Stimulated activated naive CD8-positive, alpha-beta T cell treated with anti-CD3 and anti-CD28 coated beads, Interleukin-15, Interleukin-2, amounts not matched to agents 100 ng/mL and 50 ng/mL, for 24 hours (primary cell): ENCODE data around the gene MTCL1.

Experiments
- H3K27ac Mint-ChIP-seq: one replicate; pipeline ENCODE4 v1.8.0; 2021; ENCODE audit warnings: mild to moderate bottlenecking, mixed read lengths
- H3K27me3 Mint-ChIP-seq: one replicate; pipeline ENCODE4 v1.8.0; 2021; ENCODE audit warnings: mixed read lengths
- H3K36me3 Mint-ChIP-seq: one replicate; pipeline ENCODE4 v1.8.0; 2021; ENCODE audit warnings: low read depth, mixed read lengths
- H3K4me1 Mint-ChIP-seq: one replicate; pipeline ENCODE4 v1.8.0; 2021; ENCODE audit warnings: low read depth, mixed read lengths
- H3K4me3 Mint-ChIP-seq: one replicate; pipeline ENCODE4 v1.8.0; 2021; ENCODE audit warnings: mild to moderate bottlenecking, mixed read lengths
- H3K9me3 Mint-ChIP-seq: one replicate; pipeline ENCODE4 v1.8.0; 2021; ENCODE audit warnings: mixed read lengths

Gene MTCL1

GRCh38 chr18:8735274-8735673, 29.9 kb downstream of the MTCL1 start:
- H3K4me1 Mint-ChIP-seq: no peaks in the 10 kb centered on the region
- no peak overlapping the region for H3K27ac Mint-ChIP-seq
- H3K4me3 Mint-ChIP-seq: no peak overlapping the region
- peaks cover 4% of the 10 kb centered on the region for H3K9me3 Mint-ChIP-seq
- H3K27me3 Mint-ChIP-seq: no peaks in the 10 kb centered on the region
- no peaks in the 10 kb centered on the region for H3K36me3 Mint-ChIP-seq

- H3K36me3 Mint-ChIP-seq: peaks cover 8% of the 10 kb centered on the region
- H3K27me3 Mint-ChIP-seq: no peaks in the 10 kb centered on the region
- peaks cover 28% of the 10 kb centered on the region for H3K9me3 Mint-ChIP-seq
- no peak overlapping the region for H3K4me3 Mint-ChIP-seq
- peaks cover 38% of the 10 kb centered on the region for H3K4me1 Mint-ChIP-seq
- H3K27ac Mint-ChIP-seq: no peak overlapping the region
Observed at GRCh38 chr18:8741117-8741516, 35.8 kb downstream of the MTCL1 start.

- H3K36me3 Mint-ChIP-seq: peaks cover 8% of the 10 kb centered on the region
- peaks cover 38% of the 10 kb centered on the region for H3K4me1 Mint-ChIP-seq
- peaks cover 28% of the 10 kb centered on the region for H3K9me3 Mint-ChIP-seq
- no peak overlapping the region for H3K4me3 Mint-ChIP-seq
- no peak overlapping the region for H3K27ac Mint-ChIP-seq
- no peaks in the 10 kb centered on the region for H3K27me3 Mint-ChIP-seq
Observed at GRCh38 chr18:8741532-8741931, 36.2 kb downstream of the MTCL1 start.

GRCh38 chr18:8742387-8743361, 37.3 kb downstream of the MTCL1 start:
- Mint-ChIP-seq H3K36me3 (peaks cover 8% of the 10 kb centered on the region), H3K4me3 (no peak overlapping the region), H3K27ac (no peak overlapping the region), H3K27me3 (no peaks in the 10 kb centered on the region), H3K4me1 (peaks cover 38% of the 10 kb centered on the region), H3K9me3 (peaks cover 28% of the 10 kb centered on the region)

GRCh38 chr18:8744038-8744437, 38.7 kb downstream of the MTCL1 start:
- Mint-ChIP-seq H3K27me3 (no peaks in the 10 kb centered on the region), H3K36me3 (peaks cover 8% of the 10 kb centered on the region), H3K4me1 (peaks cover 38% of the 10 kb centered on the region), H3K9me3 (peaks cover 28% of the 10 kb centered on the region), H3K4me3 (no peak overlapping the region), H3K27ac (no peak overlapping the region)

- peaks cover 25% of the 10 kb centered on the region for H3K9me3 Mint-ChIP-seq
- H3K36me3 Mint-ChIP-seq: peaks cover 8% of the 10 kb centered on the region
- no peak overlapping the region for H3K27ac Mint-ChIP-seq
- H3K4me3 Mint-ChIP-seq: no peak overlapping the region
- H3K27me3 Mint-ChIP-seq: no peaks in the 10 kb centered on the region
- H3K4me1 Mint-ChIP-seq: peaks cover 38% of the 10 kb centered on the region
Observed at GRCh38 chr18:8744656-8745055, 39.3 kb downstream of the MTCL1 start.

- Mint-ChIP-seq H3K4me3 (peak overlapping the region; percentile 12), H3K9me3 (peaks cover 25% of the 10 kb centered on the region), H3K27me3 (no peaks in the 10 kb centered on the region), H3K36me3 (peaks cover 8% of the 10 kb centered on the region), H3K27ac (peak overlapping the region; percentile 2), H3K4me1 (peaks cover 38% of the 10 kb centered on the region)
Observed at GRCh38 chr18:8745355-8746014, 40.1 kb downstream of the MTCL1 start.

GRCh38 chr18:8747440-8747937, 42.1 kb downstream of the MTCL1 start:
- Mint-ChIP-seq H3K4me1 (peaks cover 37% of the 10 kb centered on the region), H3K27me3 (no peaks in the 10 kb centered on the region), H3K36me3 (no peaks in the 10 kb centered on the region), H3K27ac (no peak overlapping the region), H3K4me3 (no peak overlapping the region), H3K9me3 (peaks cover 11% of the 10 kb centered on the region)

GRCh38 chr18:8749492-8749891, 44.1 kb downstream of the MTCL1 start:
- no peaks in the 10 kb centered on the region for H3K36me3 Mint-ChIP-seq
- H3K4me3 Mint-ChIP-seq: no peak overlapping the region
- H3K9me3 Mint-ChIP-seq: no peaks in the 10 kb centered on the region
- peaks cover 22% of the 10 kb centered on the region for H3K4me1 Mint-ChIP-seq
- H3K27ac Mint-ChIP-seq: no peak overlapping the region
- no peaks in the 10 kb centered on the region for H3K27me3 Mint-ChIP-seq

- Mint-ChIP-seq H3K4me3 (no peak overlapping the region), H3K27ac (no peak overlapping the region), H3K4me1 (peaks cover 22% of the 10 kb centered on the region), H3K27me3 (no peaks in the 10 kb centered on the region), H3K36me3 (no peaks in the 10 kb centered on the region), H3K9me3 (no peaks in the 10 kb centered on the region)
Observed at GRCh38 chr18:8750954-8751415, 45.6 kb downstream of the MTCL1 start.

- Mint-ChIP-seq H3K9me3 (no peaks in the 10 kb centered on the region), H3K4me3 (no peak overlapping the region), H3K36me3 (no peaks in the 10 kb centered on the region), H3K27ac (no peak overlapping the region), H3K4me1 (peaks cover 27% of the 10 kb centered on the region), H3K27me3 (no peaks in the 10 kb centered on the region)
Observed at GRCh38 chr18:8751692-8752091, 46.3 kb downstream of the MTCL1 start.

- H3K27me3 Mint-ChIP-seq: no peaks in the 10 kb centered on the region
- no peak overlapping the region for H3K4me3 Mint-ChIP-seq
- peaks cover 33% of the 10 kb centered on the region for H3K4me1 Mint-ChIP-seq
- no peak overlapping the region for H3K27ac Mint-ChIP-seq
- no peaks in the 10 kb centered on the region for H3K36me3 Mint-ChIP-seq
- H3K9me3 Mint-ChIP-seq: no peaks in the 10 kb centered on the region
Observed at GRCh38 chr18:8752329-8752728, 47.0 kb downstream of the MTCL1 start.

GRCh38 chr18:8754995-8755960, 49.9 kb downstream of the MTCL1 start:
- Mint-ChIP-seq H3K36me3 (no peaks in the 10 kb centered on the region), H3K9me3 (no peaks in the 10 kb centered on the region), H3K27ac (peak overlapping the region; percentile 41), H3K4me1 (peaks cover 36% of the 10 kb centered on the region), H3K4me3 (peak overlapping the region; percentile 19), H3K27me3 (peaks cover 7% of the 10 kb centered on the region)

- H3K4me3 Mint-ChIP-seq: no peak overlapping the region
- H3K27ac Mint-ChIP-seq: no peak overlapping the region
- H3K9me3 Mint-ChIP-seq: peaks cover 4% of the 10 kb centered on the region
- peaks cover 7% of the 10 kb centered on the region for H3K27me3 Mint-ChIP-seq
- peaks cover 33% of the 10 kb centered on the region for H3K4me1 Mint-ChIP-seq
- H3K36me3 Mint-ChIP-seq: no peaks in the 10 kb centered on the region
Observed at GRCh38 chr18:8756571-8756970, 51.2 kb downstream of the MTCL1 start.
